HEK293 (cell line): ENCODE data around the gene OGFOD2.

Source experiments
- KLF16 ChIP-seq: fragments of 450-650 bp; formaldehyde crosslinking; IDR thresholded peaks from 2 replicates; pipeline ENCODE4 v1.5.1; 2017; ENCODE audit warnings: missing biosample characterization, missing genetic modification characterization
- MYNN ChIP-seq: fragments of 450-650 bp; formaldehyde crosslinking; IDR thresholded peaks from 2 replicates; pipeline ENCODE4 v1.5.1; 2016; ENCODE audit warnings: missing biosample characterization, missing genetic modification characterization, borderline replicate concordance
- ZNF114 ChIP-seq: fragments of 450-650 bp; formaldehyde crosslinking; IDR thresholded peaks from 2 replicates; pipeline ENCODE4 v1.5.0; 2017; ENCODE audit warnings: missing biosample characterization, missing genetic modification characterization
- ZNF558 ChIP-seq: fragments of 450-650 bp; formaldehyde crosslinking; IDR thresholded peaks from 2 replicates; pipeline ENCODE4 v1.5.1; 2016; ENCODE audit warnings: missing biosample characterization, missing genetic modification characterization
- TF ChIP-seq, protein P1 (sequence below): fragments of 450-650 bp; formaldehyde crosslinking; IDR thresholded peaks from 2 replicates; pipeline ENCODE4 v1.5.1; 2016; ENCODE audit warnings: missing biosample characterization, missing genetic modification characterization
- TF ChIP-seq, protein P2 (sequence below): fragments of 450-650 bp; formaldehyde crosslinking; IDR thresholded peaks from 2 replicates; pipeline ENCODE4 v1.5.1; 2016; ENCODE audit warnings: missing biosample characterization, missing genetic modification characterization
- TF ChIP-seq, protein P3 (sequence below): fragments of 450-650 bp; formaldehyde crosslinking; IDR thresholded peaks from 2 replicates; pipeline ENCODE4 v1.5.1; 2016; ENCODE audit warnings: missing biosample characterization, missing genetic modification characterization, low read depth

DNA sequence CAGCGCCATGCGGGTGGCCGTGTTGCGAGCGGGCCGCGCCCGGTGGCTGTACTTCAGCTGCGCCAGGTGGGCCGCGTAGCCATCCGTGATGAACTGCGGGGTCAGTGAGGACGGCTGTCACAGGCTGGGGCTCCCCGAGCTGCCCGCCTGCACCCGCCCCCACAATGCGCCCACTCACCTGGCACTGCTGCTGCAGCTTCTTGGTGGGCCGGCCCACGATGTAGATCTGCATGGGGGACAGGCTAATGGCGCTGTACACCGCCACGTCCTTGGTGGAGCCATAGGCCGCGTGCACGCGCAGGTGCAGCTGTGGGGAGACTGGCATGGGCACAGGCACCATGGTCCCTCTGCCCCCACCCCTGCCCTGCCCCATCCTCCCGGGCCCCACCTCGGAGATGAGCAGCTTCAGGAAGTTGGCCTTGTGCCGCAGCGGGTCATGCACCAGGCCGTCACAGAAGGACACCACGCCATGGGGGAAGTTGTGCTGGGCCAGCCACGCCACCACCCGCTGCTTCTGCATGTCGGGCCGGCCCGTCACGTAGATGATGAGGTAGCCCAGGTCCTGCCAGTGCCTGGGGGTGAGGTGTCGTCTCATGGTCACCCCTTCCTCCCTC is 11.3 kb downstream of the OGFOD2 start:
- no peak for TF ChIP-seq MYNN (tag by site-specific recombination)
- TF ChIP-seq ZNF558 (tag by site-specific recombination), result no peak
- TF ChIP-seq, protein P1, sequence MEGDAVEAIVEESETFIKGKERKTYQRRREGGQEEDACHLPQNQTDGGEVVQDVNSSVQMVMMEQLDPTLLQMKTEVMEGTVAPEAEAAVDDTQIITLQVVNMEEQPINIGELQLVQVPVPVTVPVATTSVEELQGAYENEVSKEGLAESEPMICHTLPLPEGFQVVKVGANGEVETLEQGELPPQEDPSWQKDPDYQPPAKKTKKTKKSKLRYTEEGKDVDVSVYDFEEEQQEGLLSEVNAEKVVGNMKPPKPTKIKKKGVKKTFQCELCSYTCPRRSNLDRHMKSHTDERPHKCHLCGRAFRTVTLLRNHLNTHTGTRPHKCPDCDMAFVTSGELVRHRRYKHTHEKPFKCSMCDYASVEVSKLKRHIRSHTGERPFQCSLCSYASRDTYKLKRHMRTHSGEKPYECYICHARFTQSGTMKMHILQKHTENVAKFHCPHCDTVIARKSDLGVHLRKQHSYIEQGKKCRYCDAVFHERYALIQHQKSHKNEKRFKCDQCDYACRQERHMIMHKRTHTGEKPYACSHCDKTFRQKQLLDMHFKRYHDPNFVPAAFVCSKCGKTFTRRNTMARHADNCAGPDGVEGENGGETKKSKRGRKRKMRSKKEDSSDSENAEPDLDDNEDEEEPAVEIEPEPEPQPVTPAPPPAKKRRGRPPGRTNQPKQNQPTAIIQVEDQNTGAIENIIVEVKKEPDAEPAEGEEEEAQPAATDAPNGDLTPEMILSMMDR (tag by site-specific recombination), result no peak
- TF ChIP-seq, protein P2, sequence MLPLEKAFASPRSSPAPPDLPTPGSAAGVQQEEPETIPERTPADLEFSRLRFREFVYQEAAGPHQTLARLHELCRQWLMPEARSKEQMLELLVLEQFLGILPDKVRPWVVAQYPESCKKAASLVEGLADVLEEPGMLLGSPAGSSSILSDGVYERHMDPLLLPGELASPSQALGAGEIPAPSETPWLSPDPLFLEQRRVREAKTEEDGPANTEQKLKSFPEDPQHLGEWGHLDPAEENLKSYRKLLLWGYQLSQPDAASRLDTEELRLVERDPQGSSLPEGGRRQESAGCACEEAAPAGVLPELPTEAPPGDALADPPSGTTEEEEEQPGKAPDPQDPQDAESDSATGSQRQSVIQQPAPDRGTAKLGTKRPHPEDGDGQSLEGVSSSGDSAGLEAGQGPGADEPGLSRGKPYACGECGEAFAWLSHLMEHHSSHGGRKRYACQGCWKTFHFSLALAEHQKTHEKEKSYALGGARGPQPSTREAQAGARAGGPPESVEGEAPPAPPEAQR (tag by site-specific recombination), result no peak
- no peak for TF ChIP-seq ZNF114
- TF ChIP-seq, protein P3, sequence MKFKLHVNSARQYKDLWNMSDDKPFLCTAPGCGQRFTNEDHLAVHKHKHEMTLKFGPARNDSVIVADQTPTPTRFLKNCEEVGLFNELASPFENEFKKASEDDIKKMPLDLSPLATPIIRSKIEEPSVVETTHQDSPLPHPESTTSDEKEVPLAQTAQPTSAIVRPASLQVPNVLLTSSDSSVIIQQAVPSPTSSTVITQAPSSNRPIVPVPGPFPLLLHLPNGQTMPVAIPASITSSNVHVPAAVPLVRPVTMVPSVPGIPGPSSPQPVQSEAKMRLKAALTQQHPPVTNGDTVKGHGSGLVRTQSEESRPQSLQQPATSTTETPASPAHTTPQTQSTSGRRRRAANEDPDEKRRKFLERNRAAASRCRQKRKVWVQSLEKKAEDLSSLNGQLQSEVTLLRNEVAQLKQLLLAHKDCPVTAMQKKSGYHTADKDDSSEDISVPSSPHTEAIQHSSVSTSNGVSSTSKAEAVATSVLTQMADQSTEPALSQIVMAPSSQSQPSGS (tag by site-specific recombination), result no peak
- no peak for TF ChIP-seq KLF16 (tag by site-specific recombination)
